M059J (cell line): ENCODE measurements around the gene GBX1. TPM values are rescaled to one million over a fixed set of nuclear protein-coding genes. Genes with fewer than 3 reads are reported as not detected.

Source experiments
- DNase-seq: peaks from one replicate; pipeline ENCODE4 v3.0.0-alpha.2; 2012; ENCODE audit warnings: low read depth
- total RNA-seq: library from RNA; depleted of rRNA; stranded (reverse); fragments of >200 nt; shearing (Covaris generic); gene quantifications from 2 replicates; pipeline ENCODE4 v1.2.3, GENCODE V29; 2014

Gene GBX1
- total RNA-seq, 1 experiment from 2014 or later = not detected

DNA sequence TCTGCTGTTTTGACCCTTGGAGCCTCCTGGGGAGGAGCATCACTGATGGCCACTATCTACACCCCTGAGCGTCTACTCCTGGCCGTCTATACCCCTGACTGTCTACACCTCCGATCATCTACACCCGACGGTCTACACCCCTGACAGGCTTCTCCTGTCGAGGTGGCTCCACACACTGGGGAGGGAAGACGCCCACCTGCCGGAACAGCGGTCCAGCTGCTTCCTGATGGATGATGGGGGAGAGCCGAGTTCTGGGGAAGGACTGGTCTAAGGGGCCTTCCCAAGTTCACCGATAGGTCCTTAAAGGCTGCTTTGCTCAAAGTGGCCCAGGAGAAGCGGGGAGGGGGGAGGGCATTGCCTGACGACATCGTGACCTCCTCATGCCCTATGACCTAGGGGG, 39.4 kb downstream of the GBX1 start:
- DNase-seq = no peak

DNA sequence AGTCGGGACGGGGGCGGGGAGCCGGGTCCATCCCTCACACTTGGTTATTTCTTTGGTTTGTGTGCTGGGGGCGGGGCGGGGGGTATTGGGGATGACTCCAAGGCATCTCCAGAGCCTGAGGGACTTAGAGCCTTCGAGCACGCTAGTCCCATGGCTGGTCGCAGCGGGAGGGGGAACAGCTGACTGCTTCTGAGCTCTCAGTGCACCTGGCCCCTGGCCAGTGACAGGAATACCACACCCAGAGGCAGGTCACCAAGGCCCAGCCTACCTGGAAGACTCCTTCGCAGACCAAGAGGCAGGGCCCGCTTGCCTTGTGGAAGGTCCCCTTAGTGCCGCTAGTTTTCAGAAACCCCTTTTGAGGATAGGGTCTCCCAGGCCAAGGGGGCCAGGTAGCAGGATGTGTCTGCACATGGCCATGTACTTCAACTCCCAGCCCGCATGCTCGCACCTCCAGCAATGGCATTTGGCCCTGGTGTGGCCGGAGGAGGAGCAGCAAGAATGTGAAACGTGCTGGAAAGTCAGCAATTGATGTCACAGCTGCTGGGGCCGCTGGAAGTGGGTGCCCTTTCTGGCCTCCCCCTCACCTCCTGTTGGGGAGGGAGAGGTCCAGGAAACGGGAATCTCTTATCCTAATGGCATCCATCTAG, 40.9 kb downstream of the GBX1 start:
- DNase-seq = no peak

DNA sequence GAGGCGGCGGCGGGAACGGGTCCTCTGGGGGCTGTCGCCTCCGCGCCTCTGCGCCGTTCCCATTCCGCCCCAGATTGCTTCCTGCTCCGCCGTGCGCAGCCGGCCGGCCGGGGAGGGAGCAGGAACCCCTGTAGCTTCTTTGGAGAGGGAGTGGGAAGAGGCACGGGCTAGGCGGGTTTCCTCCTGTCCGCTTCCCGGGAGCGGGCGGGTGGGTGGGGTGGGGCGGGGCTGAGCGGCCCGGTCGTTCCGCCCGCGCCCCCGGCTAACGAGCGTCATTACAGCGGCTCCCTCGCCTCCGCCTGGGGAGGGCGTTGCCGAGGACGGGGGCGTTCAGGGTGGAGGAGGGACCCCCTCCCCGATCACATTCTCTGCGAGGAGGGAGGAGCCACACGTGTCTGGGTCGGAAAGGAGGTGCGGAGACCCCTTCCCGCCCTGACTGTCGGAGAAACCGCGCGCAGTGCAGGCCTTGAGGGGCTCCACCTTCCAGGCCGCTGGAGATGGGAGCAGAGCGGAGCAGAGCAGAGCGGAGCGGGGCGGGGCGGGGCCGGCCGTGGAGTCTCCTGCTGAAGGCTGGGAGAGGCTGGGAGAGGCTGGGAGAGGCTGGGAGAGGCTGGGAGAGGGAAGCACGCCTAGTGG, 41.5 kb downstream of the GBX1 start:
- DNase-seq = no peak

DNA sequence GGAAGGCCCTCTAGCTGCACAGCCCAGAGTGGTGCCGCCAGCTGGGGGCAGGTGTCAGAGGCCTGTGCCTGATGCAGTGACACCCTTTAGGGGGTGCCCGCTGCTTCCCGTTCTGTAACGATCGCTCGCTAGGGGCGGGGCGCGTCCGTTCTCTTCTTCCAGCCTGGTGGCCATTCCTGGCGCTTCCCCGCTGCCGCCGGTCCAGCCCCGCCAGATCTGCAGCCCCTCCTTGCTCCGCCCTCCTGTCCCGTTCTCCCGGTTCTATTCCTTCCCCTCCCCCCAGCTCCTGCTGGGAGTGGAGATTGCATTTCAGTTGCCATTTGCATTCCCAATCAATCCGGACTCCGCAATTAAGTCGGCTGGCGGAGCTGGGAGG, 42.0 kb downstream of the GBX1 start:
- no peak for DNase-seq

DNA sequence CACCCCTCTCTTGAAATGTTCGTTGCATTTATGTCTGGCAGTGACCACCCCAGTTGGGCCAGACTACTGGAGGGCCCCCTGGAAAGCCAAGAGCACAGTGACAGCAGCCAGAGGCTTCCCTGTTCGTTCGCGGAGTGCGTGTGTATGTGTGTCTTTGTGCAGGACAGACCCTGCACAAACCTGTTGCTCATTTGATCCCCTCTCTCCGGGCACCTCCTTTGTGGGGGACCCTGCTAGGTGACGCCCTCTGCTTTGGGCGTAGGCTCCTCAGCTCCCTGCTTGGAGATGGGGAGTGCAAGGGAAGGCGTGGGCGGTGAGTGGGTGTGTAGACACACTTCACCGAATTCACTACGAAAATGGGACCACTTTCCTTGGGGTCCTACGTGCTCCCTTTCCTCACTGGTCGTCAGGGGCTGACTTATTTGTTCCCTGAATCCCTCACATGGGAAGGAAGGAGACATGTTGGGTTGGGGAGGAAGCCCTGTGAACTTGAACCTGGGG, 42.5 kb downstream of the GBX1 start:
- DNase-seq = no peak

DNA sequence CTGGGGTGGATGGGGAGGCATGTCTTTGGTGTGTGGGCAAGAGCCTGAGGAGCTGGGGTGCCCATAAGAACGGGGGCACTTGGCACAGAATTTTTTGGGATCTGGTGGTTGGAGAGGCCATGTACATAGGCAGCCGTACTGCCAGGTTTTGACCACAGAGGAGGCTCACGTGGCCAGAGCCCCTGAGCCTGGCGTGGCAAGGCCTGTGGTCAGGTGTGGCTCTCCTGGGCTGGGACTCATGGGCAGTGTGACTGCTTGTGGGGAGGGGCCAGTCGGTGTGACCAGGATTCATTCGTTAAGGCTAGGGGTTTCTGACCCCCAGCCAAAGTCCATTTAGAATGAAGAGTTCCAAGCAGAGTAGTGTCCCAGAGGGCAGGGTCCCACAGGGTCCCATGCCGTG, 43.0 kb downstream of the GBX1 start:
- DNase-seq = no peak

DNA sequence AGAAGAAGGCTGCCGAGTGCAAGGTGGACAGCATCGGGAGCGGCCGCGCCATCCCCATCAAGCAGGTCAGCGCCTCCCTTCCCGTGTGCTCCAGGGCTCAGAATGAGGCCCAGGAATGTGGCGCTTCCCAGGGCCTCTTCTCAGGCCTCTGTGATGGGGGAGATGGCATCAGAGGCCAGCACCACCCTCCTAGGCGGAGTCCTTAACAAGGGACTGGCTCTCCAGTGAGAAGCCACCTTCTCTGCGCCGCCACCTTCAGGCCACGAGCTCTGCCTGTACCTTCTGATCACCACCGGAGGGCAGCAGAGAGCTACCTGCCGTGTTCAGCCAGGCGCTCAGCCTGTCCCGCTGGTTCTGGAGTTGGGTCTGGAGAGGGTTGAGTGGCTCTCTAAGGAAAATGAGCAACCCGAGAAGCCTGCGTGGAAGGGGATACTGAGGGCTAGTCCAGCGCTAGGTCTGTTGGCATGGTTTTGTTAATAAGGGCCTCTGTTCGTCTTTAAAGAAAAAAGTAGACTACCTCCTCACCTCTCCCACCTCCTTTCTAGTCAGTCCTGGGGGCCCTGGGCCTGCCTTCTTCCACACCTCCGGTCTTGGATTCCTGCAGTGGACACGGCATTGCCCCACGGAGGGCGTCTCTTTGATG, 43.6 kb downstream of the GBX1 start:
- peak; percentile 61 for DNase-seq

DNA sequence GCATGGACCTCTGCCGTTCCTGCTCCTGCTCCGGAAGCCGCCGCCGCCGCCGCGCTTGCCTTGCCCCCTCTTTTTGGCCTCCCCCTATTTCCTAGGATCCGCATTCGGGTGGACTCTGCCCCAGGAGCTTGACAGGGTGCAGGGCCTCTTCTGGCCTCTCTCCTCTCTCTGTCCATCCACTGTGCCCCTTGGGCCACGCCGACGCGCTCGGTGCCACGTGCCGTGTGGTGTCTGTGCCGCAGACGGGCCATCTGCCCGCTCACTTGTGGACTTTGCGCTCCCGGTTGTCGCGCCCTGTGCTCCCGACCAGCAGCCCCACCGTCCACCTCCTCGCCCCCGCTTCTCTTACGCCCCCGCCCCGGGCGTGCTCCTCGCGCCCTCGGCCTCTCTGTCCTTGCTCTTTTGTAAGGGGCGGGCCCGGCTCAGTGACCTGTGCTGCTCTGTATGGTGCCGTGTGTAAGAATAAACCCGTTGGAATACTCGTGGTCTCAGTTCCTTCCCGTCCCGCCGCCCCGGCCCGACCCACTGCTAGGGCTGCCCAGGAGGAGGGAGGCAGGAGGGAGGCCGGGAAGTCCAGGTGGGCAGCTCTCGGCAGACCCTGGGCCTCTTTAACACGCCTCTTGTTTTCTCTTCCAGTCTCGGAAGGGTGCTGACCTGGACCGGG, 44.2 kb downstream of the GBX1 start:
- no peak for DNase-seq

DNA sequence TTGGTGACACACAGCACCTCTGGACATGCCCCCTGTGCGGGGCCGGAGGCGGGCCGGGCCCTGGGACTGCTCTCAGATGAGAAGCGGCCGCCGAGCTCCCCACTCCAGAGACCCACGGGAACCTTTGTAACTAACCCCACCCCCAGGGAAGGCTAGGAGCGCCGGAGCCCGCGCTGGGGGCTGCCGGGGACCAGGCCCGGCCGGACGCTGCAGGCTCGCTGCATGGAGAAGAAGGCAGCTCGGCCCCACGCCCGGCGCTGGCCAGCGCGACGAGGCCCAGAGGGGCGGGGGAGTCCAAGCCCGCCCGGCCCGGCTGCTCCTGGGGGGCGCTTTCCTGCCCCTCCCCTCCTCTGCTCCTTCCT, 44.7 kb downstream of the GBX1 start:
- no peak for DNase-seq

DNA sequence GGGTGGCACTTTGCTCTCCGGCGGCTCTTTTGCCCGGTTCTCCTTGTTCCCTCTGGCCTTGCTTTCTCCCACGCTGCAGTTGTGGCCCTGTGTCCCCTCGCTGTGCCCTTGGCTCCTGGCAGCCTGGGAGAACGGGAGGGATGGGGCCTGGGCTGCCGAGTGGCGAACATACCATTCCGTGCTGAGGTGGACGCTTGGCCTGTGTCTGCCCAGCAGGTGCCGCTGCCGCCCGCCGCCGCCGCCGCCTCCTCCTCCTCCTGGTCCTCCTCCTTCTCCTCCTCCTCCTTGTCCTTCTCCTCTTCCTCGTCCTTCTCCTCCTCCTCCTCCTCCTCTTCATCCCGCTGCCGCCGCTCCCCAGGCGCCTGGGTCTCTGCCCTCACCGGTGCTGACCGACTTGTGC, 45.2 kb downstream of the GBX1 start:
- DNase-seq = no peak

DNA sequence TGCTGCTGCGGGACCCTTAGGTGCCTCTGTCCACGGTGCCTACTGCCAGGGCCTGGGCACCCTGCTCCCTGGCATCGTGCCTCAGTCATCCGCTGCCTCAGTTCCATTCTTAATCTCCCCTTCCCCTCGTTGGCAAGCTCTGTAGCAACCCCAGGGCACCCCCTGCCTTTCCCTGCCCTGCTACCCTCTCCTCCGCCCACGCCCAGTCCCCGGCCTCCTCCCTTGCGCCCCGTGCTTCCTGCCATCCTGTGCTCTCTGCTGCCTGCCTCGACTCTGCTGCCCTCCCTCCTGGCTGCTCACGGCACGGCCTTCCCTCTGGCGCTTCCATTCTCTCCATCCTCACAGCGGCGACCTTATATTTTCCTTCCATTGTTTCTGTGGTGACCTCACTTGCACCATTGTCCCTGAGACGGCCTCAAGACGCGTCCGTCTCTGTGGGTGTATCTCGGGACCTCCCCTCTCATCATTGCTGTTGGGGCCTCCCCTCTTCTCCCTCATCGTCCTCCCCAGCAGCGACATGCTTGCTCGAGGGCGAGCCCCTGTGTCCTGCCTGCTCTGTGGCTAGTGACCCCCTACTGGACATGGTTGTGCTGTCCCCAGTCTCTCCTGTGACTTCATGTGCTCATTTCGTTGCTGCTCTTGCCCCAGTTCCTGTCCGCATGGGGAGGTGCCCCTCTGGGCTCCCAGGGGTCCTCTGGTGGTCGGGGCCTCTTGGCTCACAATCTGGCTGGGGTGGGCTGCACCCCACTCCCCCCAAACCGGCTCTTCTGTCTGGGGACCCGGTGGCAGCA, 45.9 kb downstream of the GBX1 start:
- DNase-seq = no peak

DNA sequence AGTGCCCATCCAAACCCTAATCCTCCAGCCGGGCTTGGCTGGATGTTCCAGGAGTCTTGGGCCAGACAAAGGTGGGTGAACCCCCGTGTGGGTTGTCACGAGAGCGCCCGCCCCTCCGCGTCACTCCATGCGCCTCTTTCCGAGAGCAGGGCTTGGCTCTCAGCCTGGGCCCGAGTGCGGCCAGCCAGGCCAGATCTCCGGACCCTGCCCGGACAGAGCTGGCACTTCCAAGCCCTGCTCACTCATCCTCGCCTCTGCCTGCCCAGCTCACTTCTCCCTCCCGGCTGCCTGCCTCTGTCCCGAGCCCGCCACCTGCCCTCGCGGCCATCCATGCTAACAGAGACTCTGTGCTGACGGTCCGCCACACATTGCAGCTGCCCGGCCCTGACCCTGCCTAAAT, 46.6 kb downstream of the GBX1 start:
- DNase-seq = no peak

DNA sequence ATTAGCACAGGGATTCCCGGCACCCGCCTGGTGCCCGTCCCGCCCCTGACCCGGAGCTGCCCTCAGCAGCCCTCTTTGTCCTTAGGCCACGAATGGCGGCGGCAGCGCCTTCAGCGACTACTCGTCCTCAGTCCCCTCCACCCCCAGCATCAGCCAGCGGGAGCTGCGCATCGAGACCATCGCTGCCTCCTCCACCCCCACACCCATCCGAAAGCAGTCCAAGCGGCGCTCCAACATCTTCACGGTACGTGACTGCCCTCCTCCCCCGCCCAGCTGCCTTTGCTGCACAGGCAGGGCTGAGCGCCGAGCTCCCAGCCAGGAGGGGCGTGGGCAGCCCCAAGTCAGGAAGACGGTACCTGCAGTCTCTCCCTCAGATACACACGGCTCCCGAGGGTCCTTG, 47.6 kb downstream of the GBX1 start:
- DNase-seq = no peak

DNA sequence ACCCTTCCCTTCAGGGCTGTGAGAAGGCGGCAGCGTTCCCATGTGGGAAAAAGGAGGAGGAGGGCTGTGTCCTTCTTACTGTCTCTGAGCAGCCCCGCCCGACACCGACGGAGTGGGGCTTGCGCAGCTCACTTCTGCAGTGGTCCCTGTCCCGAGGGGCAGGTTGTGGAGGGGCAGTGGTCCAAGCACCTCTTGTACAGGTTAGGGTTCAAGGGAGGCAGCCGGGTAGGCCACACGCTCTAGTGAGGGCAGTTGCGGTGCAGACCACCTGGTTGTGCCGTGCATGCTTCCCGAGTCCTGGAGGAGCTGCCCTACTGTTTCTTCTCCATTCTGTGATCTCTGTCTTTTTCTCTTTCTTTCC, 48.5 kb downstream of the GBX1 start:
- no peak for DNase-seq

DNA sequence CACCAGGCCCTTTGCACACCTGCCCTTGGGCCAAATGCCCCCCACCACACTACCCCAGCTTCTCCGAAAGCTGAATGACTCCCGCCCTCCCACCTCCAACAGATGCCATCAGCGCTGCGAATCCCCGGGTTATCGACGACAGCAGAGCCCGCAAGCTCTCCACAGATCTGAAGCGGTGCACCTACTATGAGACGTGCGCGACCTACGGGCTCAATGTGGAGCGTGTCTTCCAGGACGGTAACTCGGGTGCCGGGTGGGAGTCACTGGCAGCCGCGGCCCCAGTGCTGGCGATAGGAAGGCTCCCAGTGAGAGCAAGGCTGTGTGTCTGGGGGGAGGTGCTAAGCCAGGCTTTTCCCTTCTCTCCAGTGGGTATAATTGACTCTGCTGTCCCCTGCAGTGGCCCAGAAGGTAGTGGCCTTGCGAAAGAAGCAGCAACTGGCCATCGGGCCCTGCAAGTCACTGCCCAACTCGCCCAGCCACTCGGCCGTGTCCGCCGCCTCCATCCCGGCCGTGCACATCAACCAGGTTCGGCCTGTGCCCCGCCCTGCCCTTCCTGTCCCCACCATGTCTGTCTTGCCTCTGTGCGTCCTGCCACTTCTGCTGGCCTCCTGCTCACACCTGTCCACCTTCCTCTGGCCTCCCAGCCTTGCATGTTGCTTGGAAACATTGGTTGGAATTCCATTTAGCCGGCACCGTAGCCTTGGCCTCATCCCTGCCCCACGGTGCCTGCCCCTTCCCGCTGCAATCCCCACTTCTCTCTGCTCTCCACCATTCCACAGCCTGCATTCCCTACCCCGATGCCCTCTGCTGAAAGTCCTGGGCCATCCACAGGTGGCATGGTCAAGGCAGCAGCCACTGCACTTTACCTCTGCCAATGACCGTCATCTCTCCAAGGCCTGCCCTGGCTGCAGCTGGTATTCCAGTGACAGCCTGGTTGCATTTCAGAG, 49.1 kb downstream of the GBX1 start:
- DNase-seq = no peak

DNA sequence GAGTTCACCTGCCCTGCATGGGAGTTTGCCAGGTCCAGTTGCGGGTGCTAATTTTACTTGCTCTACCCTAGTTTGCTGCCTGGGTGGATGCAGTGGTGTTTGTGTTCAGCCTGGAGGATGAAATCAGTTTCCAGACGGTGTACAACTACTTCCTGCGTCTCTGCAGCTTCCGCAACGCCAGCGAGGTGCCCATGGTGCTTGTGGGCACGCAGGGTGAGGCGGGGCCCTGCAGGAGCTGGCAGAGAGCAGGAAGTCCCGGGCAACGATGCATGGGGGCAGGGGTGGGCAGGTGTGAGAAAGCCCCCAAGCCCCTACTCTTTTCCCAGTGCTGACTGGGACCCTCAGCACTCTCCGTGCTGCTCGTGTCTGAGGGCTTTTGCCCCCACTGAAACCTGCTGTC, 49.9 kb downstream of the GBX1 start:
- no peak for DNase-seq

DNA sequence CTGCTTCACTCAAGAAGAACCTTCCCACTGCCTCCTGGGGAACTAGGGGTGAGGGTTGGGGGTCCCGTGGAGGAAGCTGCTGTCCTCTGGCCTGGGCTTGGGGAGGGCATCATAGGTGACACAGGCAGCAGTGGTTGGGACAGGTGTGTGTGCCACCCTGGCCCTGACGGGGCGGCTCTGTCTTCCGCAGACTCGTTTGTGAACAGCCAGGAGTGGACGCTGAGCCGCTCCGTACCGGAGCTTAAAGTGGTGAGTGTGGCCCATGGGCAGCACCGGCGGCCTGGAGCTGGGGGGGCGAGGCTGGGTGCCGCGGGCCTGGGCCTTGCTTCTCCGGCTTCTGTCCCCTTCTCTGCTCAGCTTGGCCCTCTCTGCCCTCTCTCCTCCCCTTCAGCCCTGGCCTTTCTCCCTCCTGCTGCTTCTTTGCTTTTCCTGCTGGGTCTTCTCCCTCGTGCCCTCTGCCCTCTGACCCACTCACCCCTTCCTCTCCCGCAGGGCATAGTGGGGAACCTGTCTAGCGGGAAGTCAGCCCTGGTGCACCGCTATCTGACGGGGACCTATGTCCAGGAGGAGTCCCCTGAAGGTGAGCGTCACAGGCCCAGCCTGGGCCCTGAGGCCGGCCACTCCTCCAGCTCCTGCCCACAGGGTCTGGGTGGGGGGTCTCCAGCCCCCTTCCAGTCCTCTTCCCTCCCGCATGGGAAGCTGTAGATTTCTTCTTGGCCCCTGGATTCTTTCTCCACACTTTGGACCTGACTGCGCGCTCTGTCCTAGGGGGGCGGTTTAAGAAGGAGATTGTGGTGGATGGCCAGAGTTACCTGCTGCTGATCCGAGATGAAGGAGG, 50.7 kb downstream of the GBX1 start:
- DNase-seq = no peak

DNA sequence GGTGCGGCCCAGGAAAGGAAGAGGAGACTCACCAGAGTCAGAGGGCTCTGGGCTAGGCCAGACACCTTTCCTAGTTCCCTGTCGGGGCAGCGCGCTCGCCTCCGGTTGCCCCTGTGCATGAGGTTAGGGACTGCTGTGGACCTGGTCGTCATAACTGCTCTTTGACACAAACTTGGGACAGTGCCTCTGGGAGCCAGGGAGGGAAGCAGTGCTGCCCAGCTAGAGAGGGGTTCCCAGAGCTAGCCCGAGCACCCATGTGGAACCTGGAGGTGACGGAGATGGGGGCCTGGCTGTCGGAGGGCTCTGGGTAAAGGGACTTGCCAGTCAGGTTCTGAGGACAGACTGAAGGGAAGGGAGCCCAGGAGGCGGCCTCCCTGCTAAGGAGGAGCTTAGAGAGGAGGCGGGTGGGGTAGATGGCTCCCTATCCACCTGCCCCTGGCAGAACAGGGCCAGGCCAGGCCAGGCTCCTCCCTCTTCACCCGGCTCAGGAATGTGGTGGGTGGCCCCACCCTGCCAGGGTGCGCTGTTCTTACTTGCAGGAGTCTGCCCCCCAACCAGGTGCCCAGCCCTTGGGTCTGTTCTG, 51.6 kb downstream of the GBX1 start:
- DNase-seq = no peak

DNA sequence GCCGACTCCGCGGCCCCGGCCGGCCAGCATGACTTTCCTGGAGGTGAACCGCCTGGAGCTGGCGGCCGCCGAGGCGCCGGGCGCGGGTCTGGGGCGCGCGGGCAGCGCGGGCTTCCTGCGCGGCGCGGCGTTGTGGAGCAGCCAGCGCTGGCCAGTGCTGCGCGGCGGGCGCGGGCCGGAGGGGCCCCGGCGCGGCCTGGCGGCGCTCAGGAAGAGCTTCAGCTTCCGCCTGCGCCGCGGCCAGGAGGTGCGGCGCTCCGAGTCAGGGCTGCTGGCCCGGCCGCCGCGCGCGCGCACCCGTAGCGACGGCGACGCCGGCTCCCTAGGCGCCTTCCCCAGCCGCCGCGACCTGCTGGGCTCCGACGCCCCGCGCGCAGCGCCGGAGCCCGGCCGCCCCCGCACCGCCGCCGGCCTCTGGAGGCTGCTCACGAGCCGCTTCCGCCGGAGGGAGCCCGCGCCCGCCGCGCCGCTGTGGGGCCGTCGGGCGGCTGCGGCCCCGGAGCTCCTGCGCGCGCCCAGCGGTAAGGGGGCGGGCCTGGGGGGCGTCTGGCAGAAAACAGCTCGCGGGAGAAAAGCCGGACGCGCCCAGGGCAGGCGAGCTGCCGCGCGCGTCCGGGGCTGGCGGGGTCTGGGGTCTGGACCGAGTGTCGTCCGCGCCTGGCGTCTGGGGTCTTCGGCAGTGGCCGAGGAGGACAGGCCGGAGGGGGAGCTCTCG, 52.2 kb downstream of the GBX1 start:
- DNase-seq = no peak
